GM12873 (cell line): ENCODE results near the gene CD101.

Experiments
- CTCF ChIP-seq: IDR thresholded peaks from 2 replicates; pipeline ENCODE4 v1.5.1; 2012; ENCODE audit warnings: low read depth, mild to moderate bottlenecking, moderate library complexity, low read length, control low read depth; ENCODE audit not compliant: insufficient read depth; ENCODE audit errors: missing control alignments

CD101 gene

GRCh38 chr1:116961606-116962005 is 40.0 kb upstream of the CD101 start:
- no peak for TF ChIP-seq CTCF

- TF ChIP-seq CTCF, result no peak
Observed at GRCh38 chr1:116962987-116963639, 38.4 kb upstream of the CD101 start.

GRCh38 chr1:116966791-116967190 is 34.8 kb upstream of the CD101 start:
- TF ChIP-seq CTCF, result no peak

- no peak for TF ChIP-seq CTCF
Observed at GRCh38 chr1:116968724-116969123, 32.8 kb upstream of the CD101 start.

GRCh38 chr1:116971258-116971860 is 30.2 kb upstream of the CD101 start:
- no peak for TF ChIP-seq CTCF

GRCh38 chr1:116971965-116972673 is 29.4 kb upstream of the CD101 start:
- TF ChIP-seq CTCF, result no peak

GRCh38 chr1:116972674-116973030 is 28.9 kb upstream of the CD101 start:
- TF ChIP-seq CTCF, result no peak
